NCI-H128 (cell line): ENCODE results near the gene LSM5.

ENCODE experiments used
- DNase-seq: peaks from one replicate; lab custom pipeline; 2025; ENCODE audit not compliant: unreplicated experiment; lab: John Stamatoyannopoulos, UW

Gene LSM5

DNA sequence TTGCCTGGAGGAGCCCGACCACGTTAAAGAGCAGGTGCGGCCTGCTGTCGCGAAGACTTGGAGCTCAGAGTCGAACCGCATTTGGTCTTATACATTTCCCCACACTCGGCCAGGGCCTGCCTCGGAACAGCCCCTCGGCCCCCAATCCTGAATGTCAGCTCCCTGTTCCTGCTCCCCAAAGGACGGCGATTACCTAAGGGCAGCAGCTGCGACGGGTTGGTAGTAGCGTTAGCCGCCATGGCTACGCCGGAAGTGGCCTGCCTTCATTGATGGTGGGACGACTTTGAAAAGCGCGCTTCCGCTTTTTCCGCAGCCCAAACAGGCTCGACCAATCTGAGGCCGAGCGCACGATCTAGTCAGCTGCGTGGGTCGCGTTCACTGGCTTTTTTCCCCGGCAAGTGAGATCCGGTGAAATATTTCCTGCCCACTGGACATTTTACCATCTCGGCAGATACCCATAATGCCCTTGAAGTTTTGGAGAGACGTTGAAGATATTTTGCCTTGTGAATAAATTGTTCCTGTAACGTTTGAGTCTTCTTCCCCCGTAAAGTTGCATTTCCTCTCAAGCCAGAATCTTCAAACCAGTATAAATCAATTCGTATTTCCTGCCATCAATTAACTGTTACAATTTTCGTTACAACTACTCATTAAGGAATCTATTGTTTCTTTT is at the start of gene LSM5:
Gene LSM5, minus strand, starts transcription at position 254 of the 670 bp plus-strand sequence. Its CDS starts 15 bp downstream, at position 239.
- peak; percentile 85 for DNase-seq

GRCh38 chr7:32539366-32539765 is 49.2 kb upstream of the LSM5 start:
- DNase-seq: no peak

- DNase-seq: no peak
These were observed 47.6 kb upstream of the LSM5 start for GRCh38 chr7:32537760-32538159.

GRCh38 chr7:32536585-32536984 is 46.4 kb upstream of the LSM5 start:
- DNase-seq: no peak

DNA sequence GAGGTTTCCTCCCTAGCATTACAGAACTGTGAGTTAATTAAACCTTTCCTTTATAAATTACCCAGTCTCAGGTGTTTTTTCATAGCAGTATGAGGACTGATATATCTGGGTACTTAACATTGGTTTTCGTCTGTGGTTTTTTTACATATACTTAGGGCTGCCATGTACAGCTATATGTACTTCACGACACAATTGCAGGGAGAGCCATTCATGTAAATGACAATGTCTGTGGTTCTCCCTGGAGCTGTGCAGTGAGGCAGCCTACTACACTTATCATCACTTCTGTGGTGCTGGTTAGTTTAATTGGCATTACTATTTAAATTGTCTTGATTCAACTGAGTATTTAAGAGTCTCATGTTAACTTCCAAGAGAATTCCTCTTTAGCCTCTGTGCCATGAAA is 45.8 kb upstream of the LSM5 start:
- no peak for DNase-seq

DNA sequence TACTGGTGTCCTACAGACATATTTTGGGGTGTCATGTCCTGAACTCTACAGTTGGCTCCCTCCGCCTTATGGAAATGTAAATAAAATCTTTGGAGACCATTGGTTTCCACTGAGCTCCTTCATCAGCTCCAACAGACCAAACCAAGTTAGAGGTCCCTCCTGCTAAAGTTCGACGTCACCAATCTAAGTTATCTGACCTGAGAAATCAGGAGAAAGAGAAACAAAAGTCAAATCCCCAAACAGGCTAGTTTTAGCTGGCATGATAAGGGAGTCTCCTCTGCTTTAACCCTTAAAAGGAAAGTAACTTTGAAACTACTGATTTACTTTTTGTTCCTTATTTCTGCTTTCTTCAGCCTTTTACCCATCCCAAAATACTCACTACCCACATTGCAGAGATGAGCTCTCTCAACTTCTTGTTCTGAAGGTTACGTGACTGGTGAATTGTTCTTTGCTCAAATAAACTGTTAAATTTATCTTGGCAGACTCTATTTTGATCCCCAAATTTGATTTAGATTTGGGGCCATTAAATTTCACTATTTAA is 45.1 kb upstream of the LSM5 start:
- DNase-seq: no peak

GRCh38 chr7:32533276-32534029 is 43.3 kb upstream of the LSM5 start:
- DNase-seq: no peak

DNA sequence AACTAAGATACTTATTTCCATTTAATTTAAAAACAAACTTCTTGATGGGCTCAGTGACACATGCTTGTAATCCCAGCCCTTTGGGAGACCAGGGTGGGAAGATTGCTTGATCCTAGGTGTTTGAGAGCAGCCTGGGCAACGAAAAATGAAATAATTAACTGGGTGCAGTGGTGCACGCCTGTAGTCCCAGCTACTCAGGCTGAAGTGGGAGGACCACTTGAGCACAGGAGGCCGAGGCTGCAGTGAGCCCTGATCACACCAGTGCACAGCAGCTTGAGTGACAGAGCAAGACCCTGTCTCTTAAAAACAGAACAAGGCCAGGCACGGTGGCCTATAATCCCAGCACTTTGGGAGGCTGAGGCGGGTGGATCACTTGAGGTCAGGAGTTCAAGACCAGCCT is 42.5 kb upstream of the LSM5 start:
- no peak for DNase-seq

GRCh38 chr7:32532086-32532485 is 41.9 kb upstream of the LSM5 start:
- no peak for DNase-seq

DNA sequence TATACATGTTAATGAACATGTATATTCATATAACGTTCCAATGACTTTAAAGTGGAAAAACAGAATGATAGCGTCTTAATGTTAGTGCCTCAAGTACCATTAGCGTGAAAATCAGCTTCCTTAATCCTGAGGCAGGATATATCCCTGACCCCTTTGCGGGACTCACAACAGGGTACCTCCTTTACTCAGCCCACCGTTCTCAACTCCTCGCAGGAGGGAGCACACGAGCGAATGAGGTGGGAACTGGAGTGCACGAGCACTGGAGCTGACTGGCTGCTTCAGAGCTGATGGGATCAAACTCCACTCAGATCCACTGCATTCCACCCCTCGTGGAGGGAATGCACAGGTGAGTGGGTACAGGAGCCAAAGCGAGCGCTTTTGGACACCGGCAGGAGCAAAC is 41.2 kb upstream of the LSM5 start:
- no peak for DNase-seq

- no peak for DNase-seq
These were observed 35.7 kb upstream of the LSM5 start for GRCh38 chr7:32525839-32526238.

GRCh38 chr7:32524631-32525030 is 34.5 kb upstream of the LSM5 start:
- no peak for DNase-seq

- DNase-seq: no peak
These were observed 32.8 kb upstream of the LSM5 start for GRCh38 chr7:32522746-32523530.

- no peak for DNase-seq
These were observed 29.6 kb upstream of the LSM5 start for GRCh38 chr7:32519763-32520162.

DNA sequence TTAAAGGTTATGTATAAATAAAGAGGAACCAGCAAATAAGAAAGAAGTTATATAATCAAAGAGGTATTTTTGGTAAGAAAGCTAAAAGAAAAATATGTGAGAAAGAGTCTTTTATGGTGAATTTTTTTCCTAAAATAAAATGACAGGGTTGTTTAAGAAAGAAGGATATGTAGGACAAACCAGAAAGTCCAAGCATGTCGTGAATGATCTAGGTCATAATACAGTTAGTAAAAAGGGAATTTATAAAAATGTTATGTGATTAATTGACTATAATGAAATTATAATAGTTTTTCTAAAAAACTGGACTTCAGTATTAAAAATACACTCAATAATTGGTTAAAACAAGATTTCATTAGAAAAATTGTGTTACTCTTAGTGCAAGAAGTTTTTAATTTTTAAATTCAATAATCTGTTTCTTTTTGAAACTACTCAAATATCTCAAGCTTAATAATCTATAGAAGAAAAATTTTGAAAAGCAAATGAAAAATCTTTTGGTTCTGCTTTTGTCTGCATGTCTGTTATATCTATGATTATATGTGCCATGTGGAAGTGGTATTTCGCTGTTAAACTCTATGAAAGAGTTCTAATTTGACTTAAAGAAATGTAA is 28.5 kb upstream of the LSM5 start:
- no peak for DNase-seq

GRCh38 chr7:32516551-32517100 is 26.4 kb upstream of the LSM5 start:
- DNase-seq: no peak

GRCh38 chr7:32515890-32516550 is 25.8 kb upstream of the LSM5 start:
- no peak for DNase-seq

DNA sequence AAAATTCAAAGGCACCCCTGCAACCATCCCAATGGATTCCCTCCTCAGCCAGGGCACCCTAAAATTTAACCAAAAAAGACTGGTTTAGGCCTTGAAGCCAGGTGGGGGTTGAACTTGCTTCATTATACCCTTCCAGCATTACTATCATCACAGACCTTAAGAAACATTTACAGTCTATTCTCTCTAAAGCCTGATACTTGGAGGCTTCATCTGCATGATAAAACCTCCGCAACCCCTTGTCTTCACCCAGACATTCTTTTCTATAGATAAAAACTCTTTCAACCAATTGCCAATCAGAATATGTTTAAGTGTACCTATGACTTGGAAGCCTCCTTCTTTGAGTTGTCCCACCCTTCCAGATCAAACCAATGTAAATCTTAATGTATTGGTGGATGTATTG is 23.0 kb upstream of the LSM5 start:
- no peak for DNase-seq

DNA sequence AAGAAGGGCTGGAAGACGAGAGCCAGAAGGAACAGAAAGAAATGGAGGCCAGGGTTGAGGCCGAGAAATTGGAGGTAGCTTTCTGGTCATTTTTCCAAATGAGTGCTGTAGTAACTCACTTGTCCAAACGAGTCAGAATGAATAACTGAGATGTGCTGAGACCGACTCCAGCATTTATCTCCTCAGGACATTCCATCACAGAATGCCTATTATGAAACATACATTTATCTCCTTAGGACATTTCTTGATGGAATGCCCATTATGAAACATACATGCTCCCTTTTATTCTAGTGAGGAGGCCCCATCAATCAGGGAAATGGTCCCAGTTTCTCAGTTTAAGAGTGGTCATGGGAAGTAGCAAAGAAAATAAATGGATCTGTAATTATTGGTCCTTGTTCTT is 21.6 kb upstream of the LSM5 start:
- no peak for DNase-seq

DNA sequence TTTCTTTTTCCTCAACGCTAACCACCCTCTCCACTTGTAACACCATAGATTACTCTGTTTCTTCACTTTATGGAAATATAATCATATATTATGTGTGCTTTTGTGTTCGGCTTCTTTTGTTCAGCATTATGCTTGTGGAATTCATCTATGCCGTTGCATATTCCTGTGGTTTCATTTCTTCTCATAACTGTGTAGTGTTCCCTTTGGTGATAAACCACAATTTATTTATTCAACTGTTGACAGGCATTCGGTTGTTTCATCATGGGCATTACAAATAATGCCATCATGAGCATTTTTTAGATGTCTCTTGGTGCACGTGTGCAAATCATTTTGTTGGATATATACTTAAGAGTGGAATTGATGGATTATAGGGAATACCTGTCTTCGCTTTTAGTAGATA is 17.2 kb upstream of the LSM5 start:
- DNase-seq: no peak
